Chondrocyte (in vitro differentiated cells): ENCODE measurements around the gene ADAMTS13. TPM values are rescaled to one million over a fixed set of nuclear protein-coding genes. Genes with fewer than 3 reads are reported as not detected.

Experiments
- DNase-seq: peaks from one replicate; pipeline ENCODE4 v3.0.0; 2021; ENCODE audit warnings: mixed read lengths, low spot score
- H3K27ac Mint-ChIP-seq: one replicate; pipeline ENCODE4 v1.8.0; 2021; ENCODE audit warnings: mild to moderate bottlenecking, moderate library complexity, mixed read lengths; ENCODE audit not compliant: unreplicated experiment
- H3K27me3 Mint-ChIP-seq: 2 replicates; pipeline ENCODE4 v1.8.0; 2021; ENCODE audit warnings: low read depth, mixed read lengths
- H3K36me3 Mint-ChIP-seq: 2 replicates; pipeline ENCODE4 v1.8.0; 2021; ENCODE audit warnings: low read depth, mixed read lengths
- H3K4me1 Mint-ChIP-seq: 2 replicates; pipeline ENCODE4 v1.8.0; 2021; ENCODE audit warnings: low read depth, mild to moderate bottlenecking, mixed read lengths
- H3K4me3 Mint-ChIP-seq: one replicate; pipeline ENCODE4 v1.8.0; 2021; ENCODE audit warnings: mild to moderate bottlenecking, moderate library complexity, mixed read lengths; ENCODE audit not compliant: unreplicated experiment
- H3K9me3 Mint-ChIP-seq: 2 replicates; pipeline ENCODE4 v1.8.0; 2021; ENCODE audit warnings: low read depth, mixed read lengths
- total RNA-seq: library from RNA; stranded (reverse); gene quantifications from 3 replicates; pipeline ENCODE4 v1.2.1, GENCODE V29; 2021
- TF ChIP-seq, protein P1 (sequence below): fragments of 200-600 bp; sonication (generic); IDR thresholded peaks from 2 replicates; pipeline ENCODE4 v1.5.0; 2021; ENCODE audit warnings: antibody characterized with exemption, mild to moderate bottlenecking, moderate library complexity

ADAMTS13 gene
- total RNA-seq, 1 donor from 2014 or later = 5.7 TPM

DNA sequence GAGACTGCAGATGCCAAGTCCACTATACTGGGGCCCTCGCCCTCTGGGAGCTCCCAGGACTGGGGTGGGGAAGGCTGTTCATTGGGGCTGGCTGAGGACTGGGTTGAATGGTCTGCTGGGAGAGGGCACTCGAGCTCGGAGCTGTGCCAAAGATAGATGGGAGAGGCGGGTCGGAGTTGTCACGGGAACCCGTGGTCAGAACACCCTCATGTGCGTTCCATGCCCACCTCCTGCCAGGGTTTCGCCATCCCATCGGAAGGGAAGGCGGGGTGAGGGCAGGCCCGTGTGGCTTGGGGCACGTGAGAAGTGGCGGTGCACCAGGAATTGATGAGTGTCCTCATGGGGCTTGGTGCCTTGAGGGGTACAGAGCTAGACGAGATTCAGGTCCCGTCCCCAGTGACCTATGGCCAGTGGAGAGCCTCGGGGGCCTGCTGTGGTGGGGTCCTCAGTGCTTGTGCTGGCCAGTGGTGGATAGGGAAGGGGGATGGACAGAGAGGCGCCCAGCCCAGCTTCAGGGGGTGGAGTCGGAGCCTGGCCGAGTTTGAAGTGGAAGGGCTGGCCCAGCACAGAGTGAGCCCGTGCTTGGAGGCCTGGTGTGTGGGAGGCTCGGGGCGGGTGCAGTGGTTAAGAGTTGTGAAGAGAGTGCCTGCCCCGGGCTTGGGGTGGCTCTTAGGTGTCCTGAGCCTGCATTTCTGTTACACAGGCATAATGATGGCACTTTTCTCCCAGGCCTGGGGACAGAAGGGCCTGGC, 41.9 kb downstream of the ADAMTS13 start:
- Mint-ChIP-seq H3K27ac (no peak overlapping the region), H3K4me3 (no peak overlapping the region), H3K9me3 (no peaks in the 10 kb centered on the region), H3K27me3 (no peaks in the 10 kb centered on the region), H3K4me1 (peaks cover 14% of the 10 kb centered on the region), H3K36me3 (peaks cover 3% of the 10 kb centered on the region)
- no peak for DNase-seq
- TF ChIP-seq, protein P1, sequence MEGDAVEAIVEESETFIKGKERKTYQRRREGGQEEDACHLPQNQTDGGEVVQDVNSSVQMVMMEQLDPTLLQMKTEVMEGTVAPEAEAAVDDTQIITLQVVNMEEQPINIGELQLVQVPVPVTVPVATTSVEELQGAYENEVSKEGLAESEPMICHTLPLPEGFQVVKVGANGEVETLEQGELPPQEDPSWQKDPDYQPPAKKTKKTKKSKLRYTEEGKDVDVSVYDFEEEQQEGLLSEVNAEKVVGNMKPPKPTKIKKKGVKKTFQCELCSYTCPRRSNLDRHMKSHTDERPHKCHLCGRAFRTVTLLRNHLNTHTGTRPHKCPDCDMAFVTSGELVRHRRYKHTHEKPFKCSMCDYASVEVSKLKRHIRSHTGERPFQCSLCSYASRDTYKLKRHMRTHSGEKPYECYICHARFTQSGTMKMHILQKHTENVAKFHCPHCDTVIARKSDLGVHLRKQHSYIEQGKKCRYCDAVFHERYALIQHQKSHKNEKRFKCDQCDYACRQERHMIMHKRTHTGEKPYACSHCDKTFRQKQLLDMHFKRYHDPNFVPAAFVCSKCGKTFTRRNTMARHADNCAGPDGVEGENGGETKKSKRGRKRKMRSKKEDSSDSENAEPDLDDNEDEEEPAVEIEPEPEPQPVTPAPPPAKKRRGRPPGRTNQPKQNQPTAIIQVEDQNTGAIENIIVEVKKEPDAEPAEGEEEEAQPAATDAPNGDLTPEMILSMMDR = no peak

DNA sequence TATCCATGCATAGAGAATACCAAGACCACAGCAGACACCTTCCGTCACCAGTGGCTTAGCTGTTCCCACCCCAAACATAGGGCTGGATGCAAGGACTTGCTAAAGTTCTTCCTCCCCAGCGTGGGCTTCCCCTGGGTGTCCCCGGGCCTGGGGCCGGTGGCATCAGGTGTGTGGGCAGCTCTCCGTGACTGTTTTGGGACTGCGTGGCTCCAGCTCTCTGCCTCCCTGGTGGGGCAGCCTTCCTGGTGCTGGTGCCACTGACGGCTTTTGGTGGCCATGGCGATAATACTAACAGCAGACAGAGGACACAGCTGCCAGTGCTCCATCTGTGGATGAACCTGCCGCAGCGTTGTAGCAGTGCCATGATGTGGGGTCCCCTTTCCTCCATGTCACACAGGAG, 42.5 kb downstream of the ADAMTS13 start:
- H3K27ac Mint-ChIP-seq = no peak overlapping the region
- DNase-seq = no peak
- H3K36me3 Mint-ChIP-seq = peaks cover 3% of the 10 kb centered on the region
- no peaks in the 10 kb centered on the region for H3K27me3 Mint-ChIP-seq
- no peak overlapping the region for H3K4me3 Mint-ChIP-seq
- H3K4me1 Mint-ChIP-seq = peaks cover 11% of the 10 kb centered on the region
- TF ChIP-seq, protein P1 = no peak
- H3K9me3 Mint-ChIP-seq = no peaks in the 10 kb centered on the region

DNA sequence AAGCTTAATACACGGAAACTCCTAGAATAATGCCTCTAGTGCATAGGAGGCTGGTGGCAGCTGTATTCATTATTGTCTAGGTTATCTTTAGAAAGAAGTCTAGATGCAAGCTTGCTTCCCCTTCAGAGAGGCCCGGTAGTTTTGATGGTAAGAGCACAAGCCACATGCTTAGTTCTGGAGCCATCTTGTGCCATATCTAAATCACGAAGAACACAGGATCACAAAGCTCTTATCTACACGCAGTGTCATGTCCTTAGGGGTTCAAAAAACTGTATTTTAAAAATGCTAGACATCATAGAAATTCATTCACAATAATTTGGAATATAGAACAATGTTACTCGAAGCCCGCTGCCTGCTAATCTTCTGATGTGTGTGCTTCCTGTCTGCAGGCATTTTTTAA, 43.8 kb downstream of the ADAMTS13 start:
- Mint-ChIP-seq H3K9me3 (no peaks in the 10 kb centered on the region), H3K4me1 (peaks cover 5% of the 10 kb centered on the region), H3K27ac (no peak overlapping the region), H3K36me3 (peaks cover 3% of the 10 kb centered on the region), H3K27me3 (no peaks in the 10 kb centered on the region), H3K4me3 (no peak overlapping the region)
- DNase-seq = no peak
- TF ChIP-seq, protein P1 = no peak

DNA sequence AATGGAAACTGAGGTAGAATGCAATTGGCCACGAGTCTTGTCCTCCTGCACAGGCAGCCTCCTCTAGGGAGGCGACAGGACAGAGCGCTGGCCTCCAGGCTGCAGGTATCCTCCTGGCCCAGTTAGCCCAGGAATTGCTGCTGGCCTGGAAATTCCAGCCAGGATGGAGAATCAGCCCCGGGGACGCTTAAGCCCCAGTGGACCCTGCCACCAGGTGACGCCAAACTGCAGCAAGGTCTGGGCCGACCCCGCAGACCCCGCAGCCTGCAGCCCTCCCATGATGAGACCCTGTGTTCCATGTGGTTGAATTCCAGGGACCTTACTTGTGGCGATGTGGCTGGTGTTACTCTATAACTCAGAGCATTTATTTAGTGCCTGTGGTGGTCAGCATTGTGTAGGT, 44.9 kb downstream of the ADAMTS13 start:
- peaks cover 5% of the 10 kb centered on the region for H3K36me3 Mint-ChIP-seq
- no peak overlapping the region for H3K27ac Mint-ChIP-seq

DNA sequence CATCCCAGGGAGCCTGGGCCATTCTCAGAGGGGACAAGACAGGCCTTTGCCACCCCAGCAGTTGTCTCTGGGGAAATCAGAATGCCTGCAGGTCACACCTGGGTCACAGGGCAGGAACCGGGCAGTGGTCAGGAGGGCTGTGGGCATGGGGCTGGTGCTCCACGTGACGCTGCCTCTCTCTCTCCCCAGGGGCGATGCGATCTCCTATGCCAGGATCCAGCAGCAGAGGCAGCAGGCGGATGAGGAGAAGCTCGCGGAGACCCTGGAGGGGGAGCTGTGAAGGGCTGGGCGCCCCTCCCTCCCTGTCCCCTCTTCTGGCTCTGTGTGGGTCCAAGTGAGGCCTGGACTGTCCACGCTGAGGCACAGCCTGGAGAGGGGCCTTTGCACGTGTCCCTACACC, 46.2 kb downstream of the ADAMTS13 start:
- Mint-ChIP-seq H3K27me3 (no peaks in the 10 kb centered on the region), H3K4me1 (no peaks in the 10 kb centered on the region), H3K27ac (no peak overlapping the region), H3K4me3 (no peak overlapping the region), H3K36me3 (peaks cover 5% of the 10 kb centered on the region), H3K9me3 (no peaks in the 10 kb centered on the region)
- DNase-seq = no peak
- TF ChIP-seq, protein P1 = no peak

More for the DNA sequence above, 44.9 kb downstream of the ADAMTS13 start:
- Mint-ChIP-seq H3K27me3 (no peaks in the 10 kb centered on the region), H3K4me3 (no peak overlapping the region), H3K4me1 (no peaks in the 10 kb centered on the region), H3K9me3 (no peaks in the 10 kb centered on the region)
- TF ChIP-seq, protein P1 = no peak
- DNase-seq = no peak
